ENCODE measurements around the gene LRBA. TPM values are rescaled to one million over a fixed set of nuclear protein-coding genes. Genes with fewer than 3 reads are reported as not detected.

LRBA gene
- total RNA-seq, 1 donor from 2014 or later, result 66.2 TPM

DNA sequence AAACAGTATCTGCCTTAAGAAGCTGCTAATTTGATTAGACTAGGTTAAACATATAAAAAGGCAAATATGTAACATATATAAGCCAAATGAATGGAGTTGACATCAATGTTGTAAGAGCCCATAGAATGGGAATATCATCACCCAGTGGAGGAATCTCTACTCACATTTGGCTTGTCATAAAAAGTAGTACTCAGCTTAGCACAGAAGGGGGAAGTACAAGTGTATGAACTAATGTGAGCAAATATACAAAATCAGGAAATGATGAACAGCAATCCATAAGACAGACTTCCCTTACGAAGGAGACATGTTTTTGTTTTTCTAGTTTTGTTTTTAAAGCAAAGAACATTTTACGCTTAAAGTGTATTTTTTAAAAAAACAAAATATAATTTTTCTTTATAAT, 358.2 kb downstream of the LRBA start:
- TF ChIP-seq, protein P1, sequence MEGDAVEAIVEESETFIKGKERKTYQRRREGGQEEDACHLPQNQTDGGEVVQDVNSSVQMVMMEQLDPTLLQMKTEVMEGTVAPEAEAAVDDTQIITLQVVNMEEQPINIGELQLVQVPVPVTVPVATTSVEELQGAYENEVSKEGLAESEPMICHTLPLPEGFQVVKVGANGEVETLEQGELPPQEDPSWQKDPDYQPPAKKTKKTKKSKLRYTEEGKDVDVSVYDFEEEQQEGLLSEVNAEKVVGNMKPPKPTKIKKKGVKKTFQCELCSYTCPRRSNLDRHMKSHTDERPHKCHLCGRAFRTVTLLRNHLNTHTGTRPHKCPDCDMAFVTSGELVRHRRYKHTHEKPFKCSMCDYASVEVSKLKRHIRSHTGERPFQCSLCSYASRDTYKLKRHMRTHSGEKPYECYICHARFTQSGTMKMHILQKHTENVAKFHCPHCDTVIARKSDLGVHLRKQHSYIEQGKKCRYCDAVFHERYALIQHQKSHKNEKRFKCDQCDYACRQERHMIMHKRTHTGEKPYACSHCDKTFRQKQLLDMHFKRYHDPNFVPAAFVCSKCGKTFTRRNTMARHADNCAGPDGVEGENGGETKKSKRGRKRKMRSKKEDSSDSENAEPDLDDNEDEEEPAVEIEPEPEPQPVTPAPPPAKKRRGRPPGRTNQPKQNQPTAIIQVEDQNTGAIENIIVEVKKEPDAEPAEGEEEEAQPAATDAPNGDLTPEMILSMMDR (IDR thresholded peaks at IDR 0.05; ENCODE audit: unreplicated experiment), result no peak
- Mint-ChIP-seq H3K36me3 (no peaks in the 10 kb centered on the region), H3K4me1 (no peaks in the 10 kb centered on the region), H3K27me3 (ENCODE audit: low read depth) (no peaks in the 10 kb centered on the region), H3K27ac (no peak overlapping the region), H3K9me3 (no peaks in the 10 kb centered on the region), H3K4me3 (no peak overlapping the region)
- no peak for DNase-seq (ENCODE audit: low spot score in 2 of 2, unreplicated experiment in 2 of 2)

DNA sequence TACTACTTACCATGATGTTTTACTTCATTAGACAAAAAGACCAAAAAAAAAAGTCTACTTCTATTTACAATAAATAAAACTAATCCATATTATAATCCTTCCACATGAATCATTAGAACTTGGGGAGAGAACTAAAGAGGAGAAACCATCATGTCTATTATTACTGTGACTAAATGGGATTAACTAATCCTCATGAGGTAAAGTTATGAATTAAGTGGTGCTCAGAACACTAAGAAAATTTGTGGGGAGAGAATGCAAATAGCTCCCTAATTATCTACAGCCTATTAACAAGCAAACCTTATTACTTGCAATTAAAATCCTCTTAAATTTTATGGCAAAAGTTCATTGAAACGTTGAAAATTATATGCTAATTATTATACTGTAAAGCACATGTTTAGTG, 364.3 kb downstream of the LRBA start:
- H3K27me3 Mint-ChIP-seq (ENCODE audit: low read depth), result no peaks in the 10 kb centered on the region
- no peak overlapping the region for H3K4me3 Mint-ChIP-seq
- TF ChIP-seq, protein P1 (IDR thresholded peaks at IDR 0.05; ENCODE audit: unreplicated experiment), result no peak
- peaks cover 11% of the 10 kb centered on the region for H3K4me1 Mint-ChIP-seq
- H3K9me3 Mint-ChIP-seq, result no peaks in the 10 kb centered on the region
- H3K36me3 Mint-ChIP-seq, result no peaks in the 10 kb centered on the region
- H3K27ac Mint-ChIP-seq, result no peak overlapping the region
- DNase-seq (ENCODE audit: low spot score in 2 of 2, unreplicated experiment in 2 of 2), result no peak

DNA sequence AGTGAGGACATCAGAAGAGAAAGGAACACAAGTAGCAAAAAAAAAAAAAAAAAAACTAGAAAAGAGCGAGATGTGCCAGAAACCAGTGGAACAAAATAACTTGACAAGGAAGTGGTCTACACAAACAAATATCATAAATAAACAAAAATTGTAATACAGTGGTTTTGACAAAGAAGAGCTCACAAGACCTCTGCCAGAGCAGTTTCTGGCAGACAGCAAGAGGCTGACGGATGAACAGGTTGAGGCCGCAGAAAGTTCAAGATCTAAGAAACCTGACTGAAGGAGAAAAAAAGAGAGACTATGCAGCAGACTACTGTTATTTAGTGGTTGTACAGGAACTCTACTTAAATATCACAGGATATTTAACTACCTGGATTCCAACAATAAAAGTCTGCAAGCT, 367.0 kb downstream of the LRBA start:
- TF ChIP-seq, protein P1 (IDR thresholded peaks at IDR 0.05; ENCODE audit: unreplicated experiment), result no peak
- Mint-ChIP-seq H3K4me3 (no peak overlapping the region), H3K27me3 (ENCODE audit: low read depth) (no peaks in the 10 kb centered on the region), H3K9me3 (no peaks in the 10 kb centered on the region), H3K4me1 (peaks cover 15% of the 10 kb centered on the region), H3K27ac (peak overlapping the region; percentile 34), H3K36me3 (no peaks in the 10 kb centered on the region)
- DNase-seq (ENCODE audit: low spot score in 2 of 2, unreplicated experiment in 2 of 2), result no peak

DNA sequence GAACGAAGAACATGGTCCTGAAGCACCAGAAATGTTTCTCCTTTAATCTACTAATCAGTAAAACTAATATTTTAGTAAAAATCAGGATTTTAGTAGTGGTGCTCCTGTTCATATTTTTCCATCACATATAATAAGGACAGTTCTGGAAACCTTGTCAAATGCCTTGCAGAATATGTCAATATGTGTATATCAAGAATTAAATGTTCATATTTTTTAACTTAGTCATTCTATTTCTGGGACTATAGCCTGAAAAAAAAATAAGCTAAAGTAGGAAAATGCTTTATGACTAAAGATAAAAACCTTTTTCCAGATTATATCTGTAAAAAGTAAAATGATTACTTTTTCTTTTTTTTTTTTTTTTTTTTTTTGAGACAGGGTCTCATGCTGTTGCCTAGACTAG, 368.1 kb downstream of the LRBA start:
- no peaks in the 10 kb centered on the region for H3K36me3 Mint-ChIP-seq
- H3K27me3 Mint-ChIP-seq (ENCODE audit: low read depth), result no peaks in the 10 kb centered on the region

DNA sequence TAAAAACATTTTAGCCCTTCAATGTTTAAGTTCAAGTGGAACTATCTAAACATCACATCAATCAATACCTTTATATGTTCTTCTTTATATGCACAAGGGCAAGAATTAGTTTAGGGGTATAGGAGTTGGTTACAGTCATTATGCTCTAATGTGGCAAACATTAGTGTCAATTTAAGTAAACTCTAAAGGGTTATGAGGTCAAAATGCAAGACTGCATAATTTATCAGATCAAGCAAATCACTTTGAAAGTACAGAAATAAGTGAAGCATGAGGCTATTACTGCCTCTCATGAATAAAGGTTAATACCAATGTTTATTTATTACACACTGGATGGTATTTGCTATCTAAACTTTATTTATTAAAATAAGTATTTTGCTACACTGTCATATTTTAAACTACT, 373.5 kb downstream of the LRBA start:
- Mint-ChIP-seq H3K36me3 (peaks cover 10% of the 10 kb centered on the region), H3K27ac (no peak overlapping the region), H3K27me3 (ENCODE audit: low read depth) (no peaks in the 10 kb centered on the region), H3K4me1 (peaks cover 4% of the 10 kb centered on the region), H3K9me3 (peaks cover 11% of the 10 kb centered on the region), H3K4me3 (no peak overlapping the region)
- DNase-seq (ENCODE audit: low spot score in 2 of 2, unreplicated experiment in 2 of 2), result no peak
- TF ChIP-seq, protein P1 (IDR thresholded peaks at IDR 0.05; ENCODE audit: unreplicated experiment), result no peak

More for the DNA sequence above, 368.1 kb downstream of the LRBA start:
- TF ChIP-seq, protein P1 (IDR thresholded peaks at IDR 0.05; ENCODE audit: unreplicated experiment), result no peak
- peaks cover 15% of the 10 kb centered on the region for H3K4me1 Mint-ChIP-seq
- no peak for DNase-seq (ENCODE audit: low spot score in 2 of 2, unreplicated experiment in 2 of 2)
- H3K4me3 Mint-ChIP-seq, result no peak overlapping the region
- no peaks in the 10 kb centered on the region for H3K9me3 Mint-ChIP-seq
- H3K27ac Mint-ChIP-seq, result no peak overlapping the region

DNA sequence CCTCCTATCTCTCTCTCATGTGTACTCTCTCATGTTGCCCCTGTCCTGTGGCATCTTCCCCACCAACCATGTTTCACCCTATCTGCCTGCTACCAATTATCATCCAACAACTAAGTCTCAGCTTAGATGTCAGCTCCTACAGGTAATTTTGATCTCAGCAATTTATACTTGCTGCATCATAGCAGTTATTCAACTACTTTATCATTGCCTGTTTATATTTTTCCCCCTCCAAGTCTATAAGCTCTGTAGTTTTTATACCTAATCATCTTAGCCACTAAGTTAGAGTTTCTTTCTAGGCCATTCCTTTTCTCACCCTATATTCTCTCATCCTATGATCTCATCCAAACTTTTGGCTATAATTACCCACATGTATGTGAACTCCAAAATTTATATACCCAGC, 382.4 kb downstream of the LRBA start:
- Mint-ChIP-seq H3K27ac (no peak overlapping the region), H3K4me3 (no peak overlapping the region)
- TF ChIP-seq, protein P1 (IDR thresholded peaks at IDR 0.05; ENCODE audit: unreplicated experiment), result no peak

More for the DNA sequence above, 382.4 kb downstream of the LRBA start:
- DNase-seq (ENCODE audit: low spot score in 2 of 2, unreplicated experiment in 2 of 2), result no peak
- peaks cover 8% of the 10 kb centered on the region for H3K4me1 Mint-ChIP-seq
- H3K27me3 Mint-ChIP-seq (ENCODE audit: low read depth), result no peaks in the 10 kb centered on the region
- H3K36me3 Mint-ChIP-seq, result peaks cover 25% of the 10 kb centered on the region
- H3K9me3 Mint-ChIP-seq, result peaks cover 39% of the 10 kb centered on the region
